HFF-Myc (cell line): ENCODE data around the gene HTATSF1.

Experiments
- DNase-seq: peaks from one replicate; pipeline ENCODE4 v3.0.0-alpha.2; 2011; ENCODE audit warnings: low read depth; ENCODE audit errors: extremely low read depth
- H3K4me3 ChIP-seq: replicated peaks from 2 replicates; pipeline ENCODE4 v1.5.1; 2011; ENCODE audit warnings: low read depth, mild to moderate bottlenecking, control low read depth, low read length
- CTCF ChIP-seq: IDR thresholded peaks from 2 replicates; pipeline ENCODE4 v1.5.1; 2012; ENCODE audit warnings: mild to moderate bottlenecking, low read depth, low read length, control low read depth; ENCODE audit errors: missing control alignments

HTATSF1 gene

GRCh38 chrX:136456133-136456532 lies 41.3 kb upstream of the HTATSF1 start:
- TF ChIP-seq CTCF, result no peak
- no peak for DNase-seq

GRCh38 chrX:136457303-136457917 lies 40.0 kb upstream of the HTATSF1 start:
- no peak overlapping the region for H3K4me3 ChIP-seq
- no peak for DNase-seq
- TF ChIP-seq CTCF, result no peak

More at GRCh38 chrX:136456133-136456532, 41.3 kb upstream of the HTATSF1 start:
- no peak overlapping the region for H3K4me3 ChIP-seq

GRCh38 chrX:136464589-136464988 lies 32.8 kb upstream of the HTATSF1 start:
- DNase-seq, result no peak
- TF ChIP-seq CTCF, result no peak
- no peak overlapping the region for H3K4me3 ChIP-seq

GRCh38 chrX:136467303-136467702 lies 30.1 kb upstream of the HTATSF1 start:
- no peak overlapping the region for H3K4me3 ChIP-seq
- TF ChIP-seq CTCF, result no peak
- DNase-seq, result no peak

- no peak for DNase-seq
- no peak overlapping the region for H3K4me3 ChIP-seq
- TF ChIP-seq CTCF, result no peak
These were observed 28.8 kb upstream of the HTATSF1 start for GRCh38 chrX:136468391-136469103.

- no peak overlapping the region for H3K4me3 ChIP-seq
- TF ChIP-seq CTCF, result no peak
- DNase-seq, result no peak
These were observed 23.7 kb upstream of the HTATSF1 start for GRCh38 chrX:136473663-136474062.
